Rectal smooth muscle tissue (tissue), 1 donor: ENCODE data around the gene DSCAML1.

Experiments
- H3K27ac ChIP-seq: one replicate; pipeline ENCODE4 v1.7.0; 2013; ENCODE audit warnings: low read depth, low read length, inconsistent platforms
- H3K27me3 ChIP-seq: one replicate; pipeline ENCODE4 v1.7.0; 2013; ENCODE audit warnings: low read length; ENCODE audit not compliant: control insufficient read depth, insufficient read depth
- H3K36me3 ChIP-seq: one replicate; pipeline ENCODE4 v1.7.0; 2013; ENCODE audit warnings: low read length; ENCODE audit not compliant: control insufficient read depth, insufficient read depth
- H3K4me1 ChIP-seq: one replicate; pipeline ENCODE4 v1.7.0; 2013; ENCODE audit warnings: low read length; ENCODE audit not compliant: control insufficient read depth, insufficient read depth
- H3K4me3 ChIP-seq: one replicate; pipeline ENCODE4 v1.7.0; 2013; ENCODE audit warnings: low read length
- H3K9ac ChIP-seq: one replicate; pipeline ENCODE4 v1.7.0; 2013; ENCODE audit warnings: low read length

DSCAML1 gene

GRCh38 chr11:117564321-117564720 is 232.7 kb downstream of the DSCAML1 start:
- Histone ChIP-seq H3K4me3 (no peak overlapping the region), H3K27ac (no peak overlapping the region)

GRCh38 chr11:117563556-117563955 is 233.5 kb downstream of the DSCAML1 start:
- Histone ChIP-seq H3K27ac (no peak overlapping the region), H3K9ac (no peak overlapping the region), H3K27me3 (no peaks in the 10 kb centered on the region)

More at GRCh38 chr11:117564321-117564720, 232.7 kb downstream of the DSCAML1 start:
- no peaks in the 10 kb centered on the region for H3K27me3 ChIP-seq
- no peaks in the 10 kb centered on the region for H3K36me3 ChIP-seq
- no peaks in the 10 kb centered on the region for H3K4me1 ChIP-seq
- H3K9ac ChIP-seq = no peak overlapping the region

GRCh38 chr11:117562136-117562535 is 234.9 kb downstream of the DSCAML1 start:
- Histone ChIP-seq H3K27me3 (no peaks in the 10 kb centered on the region), H3K27ac (no peak overlapping the region), H3K4me3 (no peak overlapping the region), H3K4me1 (no peaks in the 10 kb centered on the region), H3K36me3 (no peaks in the 10 kb centered on the region), H3K9ac (no peak overlapping the region)

More at GRCh38 chr11:117563556-117563955, 233.5 kb downstream of the DSCAML1 start:
- no peaks in the 10 kb centered on the region for H3K36me3 ChIP-seq
- H3K4me3 ChIP-seq = no peak overlapping the region
- no peaks in the 10 kb centered on the region for H3K4me1 ChIP-seq

- H3K27ac ChIP-seq = no peak overlapping the region
- no peaks in the 10 kb centered on the region for H3K4me1 ChIP-seq
- H3K4me3 ChIP-seq = no peak overlapping the region
- H3K36me3 ChIP-seq = no peaks in the 10 kb centered on the region
- H3K27me3 ChIP-seq = no peaks in the 10 kb centered on the region
- no peak overlapping the region for H3K9ac ChIP-seq
Measured at GRCh38 chr11:117560780-117561530, 236.1 kb downstream of the DSCAML1 start.

GRCh38 chr11:117559698-117560097 is 237.3 kb downstream of the DSCAML1 start:
- Histone ChIP-seq H3K9ac (no peak overlapping the region), H3K27ac (no peak overlapping the region), H3K27me3 (no peaks in the 10 kb centered on the region), H3K36me3 (no peaks in the 10 kb centered on the region), H3K4me3 (no peak overlapping the region), H3K4me1 (no peaks in the 10 kb centered on the region)

- no peak overlapping the region for H3K27ac ChIP-seq
- no peaks in the 10 kb centered on the region for H3K36me3 ChIP-seq
- H3K4me3 ChIP-seq = no peak overlapping the region
- H3K9ac ChIP-seq = no peak overlapping the region
- no peaks in the 10 kb centered on the region for H3K27me3 ChIP-seq
- no peaks in the 10 kb centered on the region for H3K4me1 ChIP-seq
Measured at GRCh38 chr11:117557361-117557760, 239.7 kb downstream of the DSCAML1 start.

- H3K4me3 ChIP-seq = no peak overlapping the region
- no peaks in the 10 kb centered on the region for H3K4me1 ChIP-seq
- H3K9ac ChIP-seq = no peak overlapping the region
- H3K36me3 ChIP-seq = no peaks in the 10 kb centered on the region
- H3K27ac ChIP-seq = no peak overlapping the region
- no peaks in the 10 kb centered on the region for H3K27me3 ChIP-seq
Measured at GRCh38 chr11:117554601-117555333, 242.2 kb downstream of the DSCAML1 start.

- no peaks in the 10 kb centered on the region for H3K27me3 ChIP-seq
- H3K4me1 ChIP-seq = no peaks in the 10 kb centered on the region
- H3K36me3 ChIP-seq = no peaks in the 10 kb centered on the region
- H3K4me3 ChIP-seq = no peak overlapping the region
- no peak overlapping the region for H3K27ac ChIP-seq
- no peak overlapping the region for H3K9ac ChIP-seq
Measured at GRCh38 chr11:117552626-117553025, 244.4 kb downstream of the DSCAML1 start.

- H3K4me3 ChIP-seq = no peak overlapping the region
- no peak overlapping the region for H3K9ac ChIP-seq
- no peaks in the 10 kb centered on the region for H3K27me3 ChIP-seq
- no peaks in the 10 kb centered on the region for H3K4me1 ChIP-seq
- no peak overlapping the region for H3K27ac ChIP-seq
- no peaks in the 10 kb centered on the region for H3K36me3 ChIP-seq
Measured at GRCh38 chr11:117551761-117552343, 245.2 kb downstream of the DSCAML1 start.

- Histone ChIP-seq H3K9ac (no peak overlapping the region), H3K27ac (no peak overlapping the region), H3K4me3 (no peak overlapping the region), H3K27me3 (no peaks in the 10 kb centered on the region), H3K36me3 (no peaks in the 10 kb centered on the region), H3K4me1 (no peaks in the 10 kb centered on the region)
Measured at GRCh38 chr11:117550466-117550865, 246.6 kb downstream of the DSCAML1 start.

- Histone ChIP-seq H3K27ac (no peak overlapping the region), H3K9ac (no peak overlapping the region), H3K4me3 (no peak overlapping the region), H3K36me3 (no peaks in the 10 kb centered on the region), H3K4me1 (no peaks in the 10 kb centered on the region), H3K27me3 (no peaks in the 10 kb centered on the region)
Measured at GRCh38 chr11:117549417-117549816, 247.6 kb downstream of the DSCAML1 start.

GRCh38 chr11:117548876-117549275 is 248.1 kb downstream of the DSCAML1 start:
- no peaks in the 10 kb centered on the region for H3K36me3 ChIP-seq
- no peak overlapping the region for H3K27ac ChIP-seq
- H3K27me3 ChIP-seq = no peaks in the 10 kb centered on the region
- H3K9ac ChIP-seq = no peak overlapping the region
- no peak overlapping the region for H3K4me3 ChIP-seq
- no peaks in the 10 kb centered on the region for H3K4me1 ChIP-seq
